NCI-H128 (cell line): ENCODE data around the gene TPGS1.

Source experiments
- DNase-seq: peaks from one replicate; lab custom pipeline; 2025; ENCODE audit not compliant: unreplicated experiment; lab: John Stamatoyannopoulos, UW

TPGS1 gene

GRCh38 chr19:566403-566802, 59.1 kb downstream of the TPGS1 start:
- no peak for DNase-seq

GRCh38 chr19:566844-567243, 59.5 kb downstream of the TPGS1 start:
- no peak for DNase-seq

DNA sequence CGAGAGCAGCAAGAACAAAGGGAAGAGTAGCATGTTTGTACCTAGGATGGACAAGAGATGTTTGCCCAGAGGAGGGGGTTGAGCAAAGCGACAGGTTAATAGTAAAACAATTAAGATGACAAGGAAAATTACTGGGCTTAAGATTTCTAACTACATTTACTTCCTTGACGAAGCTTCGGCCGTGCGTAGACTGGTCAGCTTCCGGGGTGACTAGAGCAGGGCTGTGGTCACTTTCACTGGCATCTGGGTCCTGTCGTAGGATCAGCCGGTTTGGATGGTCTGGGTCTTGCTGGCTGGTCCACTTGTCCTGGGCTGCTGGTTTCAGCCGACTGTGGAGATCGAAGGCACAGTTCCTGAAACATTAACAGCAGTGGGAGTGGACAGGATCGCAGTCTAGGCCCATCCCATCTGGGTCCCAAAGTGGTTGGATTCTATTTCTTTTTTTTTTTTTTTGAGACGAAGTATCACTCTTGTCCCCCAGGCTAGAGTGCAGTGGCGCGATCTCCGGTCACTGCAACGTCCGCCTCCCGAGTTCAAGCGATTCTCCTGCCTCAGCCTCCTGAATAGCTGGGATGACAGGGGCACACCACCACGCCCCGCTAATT, 60.1 kb downstream of the TPGS1 start:
- no peak for DNase-seq
